OCI-LY7 (cell line): ENCODE results near the gene ARHGAP9.

Source experiments
- CTCF ChIP-seq: fragments of 200-600 bp; sonication (generic); conservative IDR thresholded peaks from 2 replicates; pipeline ENCODE4 v1.5.1; 2014; ENCODE audit warnings: mild to moderate bottlenecking, antibody characterized with exemption, low read length, moderate library complexity, mixed read lengths
- EZH2phosphoT487 ChIP-seq: fragments of 200-600 bp; sonication (generic); IDR thresholded peaks from 2 replicates; pipeline ENCODE4 v1.6.1; 2018; ENCODE audit warnings: low read depth, borderline replicate concordance, mild to moderate bottlenecking, mixed run types, antibody characterized with exemption, low read length, moderate library complexity, mixed read lengths

- TF ChIP-seq CTCF (no peak), EZH2phosphoT487 (no peak)
Measured at GRCh38 chr12:57518920-57519795, 39.5 kb upstream of the ARHGAP9 start.
